Measurements from ENCODE around the gene RHOV. TPM values are rescaled to one million over a fixed set of nuclear protein-coding genes. Genes with fewer than 3 reads are reported as not detected.

The RHOV gene
- total and polyA plus RNA-seq, 10 of the 15 experiments (the other 5 are each of a cell fraction or from before 2014, with no cell fraction given), result 0.24 to 39.3 (median 9.3) TPM

- no peak for TF ChIP-seq E4F1 (IDR thresholded peaks at IDR 0.05; ENCODE audit: borderline replicate concordance, partially characterized antibody)
- TF ChIP-seq BRCA1 (IDR thresholded peaks at IDR 0.05; ENCODE audit: low read depth, low read length), result no peak
- peak; percentile 49 for TF ChIP-seq RUNX3 (IDR thresholded peaks at IDR 0.05; ENCODE audit: low read length)
- TF ChIP-seq SPI1 (IDR thresholded peaks at IDR 0.05; ENCODE audit: borderline replicate concordance, insufficient read depth, low read depth, low read length), result peak; percentile 50
- TF ChIP-seq BCL11A (IDR thresholded peaks at IDR 0.05; ENCODE audit: low read depth, low read length), result peak; percentile 86; the same call in 1 of the 2 replicates
- TF ChIP-seq STAT3 (IDR thresholded peaks at IDR 0.05; ENCODE audit: low read depth, low read length), result 0 out of 2 replicates have a peak, but pooled peaks have one; percentile 45
- TF ChIP-seq EGR1 (IDR thresholded peaks at IDR 0.05; ENCODE audit: borderline replicate concordance in 1 of 2, low read depth in 2 of 2, low read length in 2 of 2), result peak in 1 of 2 experiments; percentile 84; a peak in 2 of 3 replicates
These were observed 2.1 kb downstream of the RHOV start (continued) for GRCh38 chr15:40871749-40872617.

GRCh38 chr15:40870716-40871115 is 3.3 kb downstream of the RHOV start:
- FAIRE-seq, result no peak
- no peaks in the 10 kb centered on the region for H4K20me1 ChIP-seq (ENCODE audit: control insufficient read depth, insufficient read depth)
- H3K9ac ChIP-seq (ENCODE audit: control insufficient read depth, insufficient read depth, low read length), result peak overlapping the region; percentile 30; the same call in 1 of the 2 replicates
- H2AFZ ChIP-seq (ENCODE audit: control insufficient read depth, low read depth, low read length), result no peak overlapping the region
- ChIA-PET RAD21 (ENCODE audit: unreplicated experiment) (interaction anchor here (0.9 to 14.2 kb wide), 11 partner anchors 15 to 320 kb away, joined by 3 to 551 read pairs (median 4); partner anchors contain the start of genes DNAJC17, RAD51, RPUSD2 and VPS18), POLR2A (interaction anchor here (0.6 to 9.5 kb wide), 11 partner anchors 10 to 320 kb away, joined by 3 to 220 read pairs (median 12); partner anchors contain the start of genes C15orf62, SPINT1 and VPS18), CTCF (interaction anchor here (0.6 to 6.0 kb wide), 6 partner anchors 23 to 413 kb away, joined by 3 to 57 read pairs (median 11); partner anchors contain the start of gene VPS18), SMC1A (ENCODE audit: uncharacterized antibody, unreplicated experiment) (interaction anchor here (1.4 to 14.4 kb wide), 7 partner anchors 8 to 69 kb away, joined by 4 to 454 read pairs (median 17); partner anchors contain the start of genes SPINT1 and VPS18)
- H3K36me3 ChIP-seq (ENCODE audit: control insufficient read depth in 2 of 2, insufficient read depth in 2 of 2, low read length in 1 of 2), result no peaks in the 10 kb centered on the region
- H3K4me3 ChIP-seq, result no peak overlapping the region
- no peaks in the 10 kb centered on the region for H3K27me3 ChIP-seq (replicated peaks in 1 of 2; ENCODE audit: control insufficient read depth in 2 of 2, insufficient read depth in 2 of 2, low read length in 1 of 2)
- intact Hi-C loops (cut with micrococcal nuclease; ENCODE audit: unreplicated experiment) (loop anchor here (10.0 kb wide), 1 partner anchor 276 kb away; the partner anchor contains the start of gene KNL1), in situ Hi-C loops (cut with MboI) (no loop called here)
- peak overlapping the region; percentile 60 for H3K27ac ChIP-seq (ENCODE audit: control insufficient read depth, insufficient read depth)
- H3K79me2 ChIP-seq (ENCODE audit: control insufficient read depth, insufficient read depth, low read length), result peaks cover 5% of the 10 kb centered on the region
- DNase-seq (ENCODE audit: low read depth, low spot score), result no peak
- WGBS (ENCODE audit: insufficient coverage, insufficient replicate concordance, low lambda C conversion rate, missing lambda C conversion rate), result 100% methylated on average over 1 of the region's 1 CpG
- peak overlapping the region; percentile 89 for H3K4me2 ChIP-seq (ENCODE audit: control insufficient read depth, insufficient read depth)
- peak; percentile 2; the same call in 2 of the 3 replicates for ATAC-seq
- no peaks in the 10 kb centered on the region for H3K9me3 ChIP-seq (replicated peaks; ENCODE audit: control insufficient read depth, insufficient read depth, low read length)
- peaks cover 30% of the 10 kb centered on the region for H3K4me1 ChIP-seq (ENCODE audit: control insufficient read depth, insufficient read depth, low read length)
- BruUV-seq (replicated peaks), result no TSS peak
- no peak for TF ChIP-seq STAT1 (conservative IDR thresholded peaks at IDR 0.05)
- peak; percentile 26 for TF ChIP-seq RELA (IDR thresholded peaks at IDR 0.05; ENCODE audit: borderline replicate concordance, partially characterized antibody)
- peak; percentile 8; the same call in 1 of the 2 replicates for TF ChIP-seq BACH1 (IDR thresholded peaks at IDR 0.05; ENCODE audit: borderline replicate concordance)
- no peak for TF ChIP-seq ZBTB4 (CRISPR knock-in tag; IDR thresholded peaks at IDR 0.05)
- TF ChIP-seq TCF12 (IDR thresholded peaks at IDR 0.05; ENCODE audit: low read depth, low read length), result peak; percentile 54; the same call in 1 of the 2 replicates
- TF ChIP-seq RAD21 (IDR thresholded peaks at IDR 0.05; ENCODE audit: insufficient read depth, low read depth, low read length), result no peak
- TF ChIP-seq BHLHE40 (IDR thresholded peaks at IDR 0.05; ENCODE audit: borderline replicate concordance in 1 of 2, low read depth in 2 of 2, low read length in 1 of 2), result peak in 1 of 2 experiments; percentile 17; a peak in 1 of 4 replicates
